Parietal lobe (tissue), 1 donor: ENCODE results near the gene OR4D2. TPM values are rescaled to one million over a fixed set of nuclear protein-coding genes. Genes with fewer than 3 reads are reported as not detected.

ENCODE experiments used
- total RNA-seq: library from RNA; depleted of rRNA; stranded (reverse); fragments of >200 nt; gene quantifications from one replicate; pipeline ENCODE4 v1.2.3, GENCODE V29; 2014

OR4D2 gene
- not detected for total RNA-seq

GRCh38 chr17:58166682-58167081 lies at the start of gene OR4D2:
Gene OR4D2, plus strand, starts transcription at chr17:58166982. Its CDS starts 2,674 bp downstream, at chr17:58169656.

GRCh38 chr17:58147930-58148434 lies 18.8 kb upstream of the OR4D2 start, which contains the start of gene OR4D1:
Gene OR4D1, plus strand, starts transcription at chr17:58148384. Its CDS starts 6,770 bp downstream, at chr17:58155154.

GRCh38 chr17:58192612-58193011 lies 25.8 kb downstream of the OR4D2 start, which contains the start of gene EPX:
Gene EPX, plus strand, starts transcription at chr17:58192726. Its CDS starts 121 bp downstream, at chr17:58192847.

GRCh38 chr17:58219007-58219788 lies 52.4 kb downstream of the OR4D2 start, which contains the start of gene MKS1:
Gene MKS1, minus strand, starts transcription at chr17:58219255. Its CDS starts 25 bp downstream, at chr17:58219230.

Other genes starting within 250 kb of the OR4D2 start
- gene CUEDC1, start 211.6 kb upstream of the OR4D2 start, total RNA-seq: 14.1 TPM
- 93.3 TPM for gene VEZF1, start 178.7 kb upstream of the OR4D2 start, total RNA-seq
- gene SRSF1, start 159.7 kb upstream of the OR4D2 start, total RNA-seq: 350 TPM
- 42.9 TPM for gene DYNLL2, start 83.6 kb upstream of the OR4D2 start, total RNA-seq
- not detected for gene OR4D1, start 18.6 kb upstream of the OR4D2 start, total RNA-seq
- not detected for gene EPX, start 25.7 kb downstream of the OR4D2 start, total RNA-seq
- gene MKS1, start 52.3 kb downstream of the OR4D2 start, total RNA-seq: 24.4 TPM
- not detected for gene LPO, start 71.6 kb downstream of the OR4D2 start, total RNA-seq
- 0.94 TPM for gene MPO, start 114.0 kb downstream of the OR4D2 start, total RNA-seq
- 91.7 TPM for gene TSPOAP1, start 161.8 kb downstream of the OR4D2 start, total RNA-seq
- 35.7 TPM for gene SUPT4H1, start 185.2 kb downstream of the OR4D2 start, total RNA-seq